ENCODE data around the gene SMIM28. TPM values are rescaled to one million over a fixed set of nuclear protein-coding genes. Genes with fewer than 3 reads are reported as not detected.

Gene SMIM28
- polyA plus RNA-seq, 1 donor from 2014 or later, result not detected

- H3K9me3 ChIP-seq (ENCODE audit: low read length), result no peaks in the 10 kb centered on the region
- H3K4me2 ChIP-seq (ENCODE audit: low read length), result no peak overlapping the region
- no peaks in the 10 kb centered on the region for H3K9me2 ChIP-seq (ENCODE audit: insufficient read depth, low read length)
- no peak overlapping the region for H3K27ac ChIP-seq (ENCODE audit: low read length)
- no peaks in the 10 kb centered on the region for H4K20me1 ChIP-seq (ENCODE audit: insufficient read depth)
- no peaks in the 10 kb centered on the region for H3K79me2 ChIP-seq (replicated peaks; ENCODE audit: insufficient read depth, low read length)
- no peak overlapping the region for H3K9ac ChIP-seq (ENCODE audit: low read length)
- TF ChIP-seq CTCF (IDR thresholded peaks at IDR 0.05; ENCODE audit: poor library complexity, severe bottlenecking) (no peak), EZH2 (IDR thresholded peaks at IDR 0.05; ENCODE audit: borderline replicate concordance, insufficient read depth, low read length, poor library complexity, severe bottlenecking) (no peak), TAF1 (IDR thresholded peaks at IDR 0.05; ENCODE audit: low read depth) (no peak), POLR2AphosphoS5 (IDR thresholded peaks at IDR 0.05) (no peak), SMC3 (conservative IDR thresholded peaks at IDR 0.05; ENCODE audit: poor library complexity) (no peak), MXI1 (conservative IDR thresholded peaks at IDR 0.05; ENCODE audit: poor library complexity, severe bottlenecking) (no peak), RAD21 (conservative IDR thresholded peaks at IDR 0.05) (no peak), EP300 (conservative IDR thresholded peaks at IDR 0.05; ENCODE audit: poor library complexity, severe bottlenecking) (no peak), REST (IDR thresholded peaks at IDR 0.05; ENCODE audit: borderline replicate concordance) (no peak)
- H3K27me3 ChIP-seq (ENCODE audit: insufficient read depth, low read depth, low read length), result no peaks in the 10 kb centered on the region
- H3K36me3 ChIP-seq (ENCODE audit: insufficient read depth, low read length), result peaks cover 3% of the 10 kb centered on the region
- H3K4me3 ChIP-seq (ENCODE audit: low read length), result no peak overlapping the region
- no peaks in the 10 kb centered on the region for H3F3A ChIP-seq (ENCODE audit: insufficient read depth, low read length, poor library complexity, severe bottlenecking)
- H2AFZ ChIP-seq (ENCODE audit: low read depth, low read length), result no peak overlapping the region
Measured at GRCh38 chr6:138331984-138332383, 45.7 kb upstream of the SMIM28 start.

GRCh38 chr6:138334000-138334399 lies 43.7 kb upstream of the SMIM28 start:
- Histone ChIP-seq H3F3A (ENCODE audit: insufficient read depth, low read length, poor library complexity, severe bottlenecking) (no peaks in the 10 kb centered on the region), H3K4me3 (ENCODE audit: low read length) (no peak overlapping the region), H3K9me3 (ENCODE audit: low read length) (no peaks in the 10 kb centered on the region), H3K27ac (ENCODE audit: low read length) (no peak overlapping the region), H2AFZ (ENCODE audit: low read depth, low read length) (no peak overlapping the region), H3K36me3 (ENCODE audit: insufficient read depth, low read length) (peaks cover 3% of the 10 kb centered on the region), H3K9me2 (ENCODE audit: insufficient read depth, low read length) (no peaks in the 10 kb centered on the region), H3K9ac (ENCODE audit: low read length) (no peak overlapping the region), H3K27me3 (ENCODE audit: insufficient read depth, low read depth, low read length) (no peaks in the 10 kb centered on the region), H3K4me2 (ENCODE audit: low read length) (no peak overlapping the region), H3K79me2 (replicated peaks; ENCODE audit: insufficient read depth, low read length) (no peaks in the 10 kb centered on the region), H4K20me1 (ENCODE audit: insufficient read depth) (no peaks in the 10 kb centered on the region)
- TF ChIP-seq EZH2 (IDR thresholded peaks at IDR 0.05; ENCODE audit: borderline replicate concordance, insufficient read depth, low read length, poor library complexity, severe bottlenecking) (no peak), SMC3 (conservative IDR thresholded peaks at IDR 0.05; ENCODE audit: poor library complexity) (no peak), RAD21 (conservative IDR thresholded peaks at IDR 0.05) (no peak), REST (IDR thresholded peaks at IDR 0.05; ENCODE audit: borderline replicate concordance) (no peak), POLR2AphosphoS5 (IDR thresholded peaks at IDR 0.05) (no peak)
